Measurements from ENCODE around the gene AKAP1. TPM values are rescaled to one million over a fixed set of nuclear protein-coding genes. Genes with fewer than 3 reads are reported as not detected.
A peak's percentile ranks its signal among the peaks of the same experiment; 100 is the strongest.

AKAP1 gene
- total and polyA plus RNA-seq, 11 donors, result 55.8 to 240 (median 128) TPM

GRCh38 chr17:57140316-57140715 is 55.3 kb downstream of the AKAP1 start:
- Histone ChIP-seq H3K27ac (no peak overlapping the region), H3K4me3 (no peak overlapping the region), H3K27me3 (no peaks in the 10 kb centered on the region), H3K4me1 (peaks cover 0 to 9% (median 0%) of the 10 kb centered on the region in 12 donors), H3K36me3 (no peaks in the 10 kb centered on the region), H3K9me3 (no peaks in the 10 kb centered on the region)
- no peak for DNase-seq
- intact Hi-C loops (cut with DNase I), result no loop called here
- TF ChIP-seq POLR2A (IDR thresholded peaks at IDR 0.05), result no peak
- TF ChIP-seq, protein P1, sequence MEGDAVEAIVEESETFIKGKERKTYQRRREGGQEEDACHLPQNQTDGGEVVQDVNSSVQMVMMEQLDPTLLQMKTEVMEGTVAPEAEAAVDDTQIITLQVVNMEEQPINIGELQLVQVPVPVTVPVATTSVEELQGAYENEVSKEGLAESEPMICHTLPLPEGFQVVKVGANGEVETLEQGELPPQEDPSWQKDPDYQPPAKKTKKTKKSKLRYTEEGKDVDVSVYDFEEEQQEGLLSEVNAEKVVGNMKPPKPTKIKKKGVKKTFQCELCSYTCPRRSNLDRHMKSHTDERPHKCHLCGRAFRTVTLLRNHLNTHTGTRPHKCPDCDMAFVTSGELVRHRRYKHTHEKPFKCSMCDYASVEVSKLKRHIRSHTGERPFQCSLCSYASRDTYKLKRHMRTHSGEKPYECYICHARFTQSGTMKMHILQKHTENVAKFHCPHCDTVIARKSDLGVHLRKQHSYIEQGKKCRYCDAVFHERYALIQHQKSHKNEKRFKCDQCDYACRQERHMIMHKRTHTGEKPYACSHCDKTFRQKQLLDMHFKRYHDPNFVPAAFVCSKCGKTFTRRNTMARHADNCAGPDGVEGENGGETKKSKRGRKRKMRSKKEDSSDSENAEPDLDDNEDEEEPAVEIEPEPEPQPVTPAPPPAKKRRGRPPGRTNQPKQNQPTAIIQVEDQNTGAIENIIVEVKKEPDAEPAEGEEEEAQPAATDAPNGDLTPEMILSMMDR (IDR thresholded peaks at IDR 0.05), result no peak
- ATAC-seq, result no peak
- WGBS, 4 donors, result 63 to 87% (median 73%) methylated on average over 8 of the region's 8 CpGs

DNA sequence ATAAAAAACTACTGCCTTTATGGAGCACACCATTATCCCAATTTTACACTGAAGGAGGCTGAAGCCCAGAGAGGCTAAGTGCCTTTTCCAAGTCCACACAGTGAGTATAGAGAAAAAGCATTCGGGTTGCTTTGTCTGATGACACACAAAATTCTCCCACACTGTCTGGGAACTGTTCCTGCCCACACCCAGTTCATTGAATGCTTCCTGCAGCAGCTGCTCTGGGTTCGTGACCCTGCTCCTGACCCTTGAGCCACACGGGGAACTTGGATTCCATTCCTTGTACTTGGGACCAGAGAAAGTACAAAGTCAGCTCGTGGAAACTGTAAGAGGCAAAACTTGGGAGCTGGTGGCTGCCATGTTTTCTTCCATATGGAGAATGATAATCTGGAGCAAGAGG is 57.9 kb downstream of the AKAP1 start:
- intact Hi-C loops (cut with DNase I), result no loop called here
- Histone ChIP-seq H3K27ac (no peak overlapping the region), H3K4me1 (no peaks in the 10 kb centered on the region), H3K9me3 (no peaks in the 10 kb centered on the region), H3K4me3 (no peak overlapping the region), H3K36me3 (no peaks in the 10 kb centered on the region), H3K27me3 (no peaks in the 10 kb centered on the region)
- TF ChIP-seq, protein P1 (IDR thresholded peaks at IDR 0.05), result no peak
- no peak for TF ChIP-seq POLR2A (IDR thresholded peaks at IDR 0.05)
- 36 to 53% (median 49%) methylated on average over 4 of the region's 4 CpGs for WGBS, 4 donors
- DNase-seq (peak in 3 of 5 donors; percentile 21 to 56 (median 32)), ATAC-seq (peak in 3 of 4 donors; percentile 28 to 86 (median 33))

DNA sequence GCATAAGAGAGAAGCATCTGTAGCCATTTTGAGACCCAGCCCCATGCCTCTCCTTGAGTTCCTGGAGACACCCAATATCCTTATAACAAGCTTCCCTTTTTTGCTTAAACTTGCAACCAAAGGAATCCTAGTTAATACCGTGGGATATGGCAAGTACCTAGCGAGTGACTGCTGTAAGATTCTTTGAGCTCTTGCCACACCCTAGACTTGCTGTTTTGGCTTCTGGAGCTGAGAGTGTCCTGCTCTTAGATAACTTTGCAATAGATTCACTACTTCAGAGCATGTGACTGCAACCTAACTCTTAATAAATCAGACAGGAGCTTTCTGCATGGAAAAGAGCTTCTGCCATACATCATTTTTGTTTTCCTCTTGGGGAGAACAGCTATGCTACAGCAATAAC is 58.3 kb downstream of the AKAP1 start:
- WGBS, 4 donors, result 83 to 85% (median 84%) methylated on average over 2 of the region's 2 CpGs
- DNase-seq, result no peak
- intact Hi-C loops (cut with DNase I), result no loop called here

GRCh38 chr17:57143919-57144318 is 58.9 kb downstream of the AKAP1 start:
- Histone ChIP-seq H3K4me3 (no peak overlapping the region), H3K36me3 (no peaks in the 10 kb centered on the region), H3K27me3 (no peaks in the 10 kb centered on the region), H3K27ac (no peak overlapping the region), H3K9me3 (no peaks in the 10 kb centered on the region), H3K4me1 (no peaks in the 10 kb centered on the region)
- intact Hi-C loops (cut with DNase I), result no loop called here
- TF ChIP-seq, protein P1 (IDR thresholded peaks at IDR 0.05), result no peak
- no peak for TF ChIP-seq POLR2A (IDR thresholded peaks at IDR 0.05)
- no peak for DNase-seq
- no peak for ATAC-seq
- 80 to 87% (median 81%) methylated on average over 5 of the region's 5 CpGs for WGBS, 4 donors

More for the DNA sequence above, 58.3 kb downstream of the AKAP1 start:
- no peak for ATAC-seq
- TF ChIP-seq, protein P1 (IDR thresholded peaks at IDR 0.05), result no peak
- no peak for TF ChIP-seq POLR2A (IDR thresholded peaks at IDR 0.05)
- no peaks in the 10 kb centered on the region for H3K36me3 ChIP-seq
- H3K9me3 ChIP-seq, result no peaks in the 10 kb centered on the region
- H3K4me1 ChIP-seq, result no peaks in the 10 kb centered on the region
- no peak overlapping the region for H3K4me3 ChIP-seq
- H3K27me3 ChIP-seq, result no peaks in the 10 kb centered on the region
- no peak overlapping the region for H3K27ac ChIP-seq
